Heart left ventricle (tissue), 13 donors: ENCODE results near the gene PLCL1.

ENCODE experiments used
- POLR2A ChIP-seq, 2 donors: fragments of 450-650 bp; IDR thresholded peaks; one replicate each; pipeline ENCODE4 v1.6.1; 2017; ENCODE audit warnings: antibody characterized with exemption in 2 of 2, mild to moderate bottlenecking in 2 of 2, moderate library complexity in 2 of 2
- TF ChIP-seq, protein P1 (sequence below), 12 donors: fragments of 200-600 bp; sonication (generic) in 4 of 12; IDR thresholded peaks; one replicate each; pipeline versions ENCODE4 v1.5.0 to v1.8.0; 2018 to 2022; ENCODE audit warnings: antibody characterized with exemption in 12 of 12, mild to moderate bottlenecking in 5 of 12
- donor health status: ischemic (EF 13 %, LVEDD 7.1; RV severe dilation, severe dysfunction).
- donor health status: DM: no; HTN: yes; CAD: no.
- donor health status: DM: no; HTN: no; CAD: no.
- donor health status: ischemic (EF 25% LVEDD 6.9; RV normal size, moderate dysfunction).
- donor health status: ischemic (EF 25% LVEDD 5.7; RV mildly dilated, moderate dysfunction).
- donor health status: ischemic (EF 35%, LVEDD 5.7; RV mildly dilated, moderate dysfunction).
- donor health status: nonischemic (EF 11% LVEDD 7.7; RV severe dilation, severe dysfunction).
- donor health status: DM: yes; HTN: yes; CAD: no.
- donor health status: PGD.
- donor health status: ischemic (EF 29% LVEDD 5.4; RV normal size, mild dysfunction).
- donor health status: nonischemic (EF 23%, LVEDD 6.1; RV moderate dilation, normal function).

DNA sequence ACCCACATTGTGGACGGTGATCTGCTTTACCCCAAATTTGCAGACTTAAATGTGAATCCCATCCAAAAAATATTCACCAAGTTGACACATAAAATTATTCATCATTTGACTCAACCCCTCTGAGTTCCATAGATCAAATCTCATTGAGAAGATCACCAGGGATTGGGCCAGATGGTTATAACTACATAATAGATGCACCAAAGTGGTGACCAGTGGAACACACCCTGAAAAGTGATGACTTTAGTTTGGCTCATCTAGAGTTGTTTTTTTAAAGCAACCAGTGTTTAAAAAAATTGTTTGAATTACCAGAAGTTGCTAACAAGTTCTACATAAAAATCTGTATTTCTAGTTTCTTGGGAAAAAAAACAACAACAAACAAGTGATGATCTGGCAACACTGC lies 155.0 kb downstream of the PLCL1 start:
- TF ChIP-seq, protein P1, sequence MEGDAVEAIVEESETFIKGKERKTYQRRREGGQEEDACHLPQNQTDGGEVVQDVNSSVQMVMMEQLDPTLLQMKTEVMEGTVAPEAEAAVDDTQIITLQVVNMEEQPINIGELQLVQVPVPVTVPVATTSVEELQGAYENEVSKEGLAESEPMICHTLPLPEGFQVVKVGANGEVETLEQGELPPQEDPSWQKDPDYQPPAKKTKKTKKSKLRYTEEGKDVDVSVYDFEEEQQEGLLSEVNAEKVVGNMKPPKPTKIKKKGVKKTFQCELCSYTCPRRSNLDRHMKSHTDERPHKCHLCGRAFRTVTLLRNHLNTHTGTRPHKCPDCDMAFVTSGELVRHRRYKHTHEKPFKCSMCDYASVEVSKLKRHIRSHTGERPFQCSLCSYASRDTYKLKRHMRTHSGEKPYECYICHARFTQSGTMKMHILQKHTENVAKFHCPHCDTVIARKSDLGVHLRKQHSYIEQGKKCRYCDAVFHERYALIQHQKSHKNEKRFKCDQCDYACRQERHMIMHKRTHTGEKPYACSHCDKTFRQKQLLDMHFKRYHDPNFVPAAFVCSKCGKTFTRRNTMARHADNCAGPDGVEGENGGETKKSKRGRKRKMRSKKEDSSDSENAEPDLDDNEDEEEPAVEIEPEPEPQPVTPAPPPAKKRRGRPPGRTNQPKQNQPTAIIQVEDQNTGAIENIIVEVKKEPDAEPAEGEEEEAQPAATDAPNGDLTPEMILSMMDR (IDR thresholded peaks at IDR 0.05), result no peak
- TF ChIP-seq POLR2A (IDR thresholded peaks at IDR 0.05), result no peak
